ENCODE measurements around the gene SLF2.

GRCh38 chr10:100984672-100985177 lies 72.0 kb downstream of the SLF2 start:
- TF ChIP-seq CTCF (IDR thresholded peaks at IDR 0.05 in 4 of 5, conservative IDR thresholded peaks at IDR 0.05 in 1 of 5), result no peak
- TF ChIP-seq POLR2A (IDR thresholded peaks at IDR 0.05), result no peak
